Ovary (tissue), 9 donors: ENCODE data around the gene NCAM1. TPM values are rescaled to one million over a fixed set of nuclear protein-coding genes. Genes with fewer than 3 reads are reported as not detected.

Source experiments
- DNase-seq, 5 donors: peaks; one replicate each; pipeline ENCODE4 v3.0.0-alpha.2; 2019 to 2020
- H3K27ac ChIP-seq, 2 donors: fragments of 200-600 bp; one replicate each; pipeline versions ENCODE4 v1.5.1 to v1.8.0; 2019 to 2022
- H3K27me3 ChIP-seq: fragments of 200-600 bp; one replicate; pipeline ENCODE4 v1.8.0; 2022
- H3K36me3 ChIP-seq: fragments of 200-600 bp; sonication (generic); one replicate; pipeline ENCODE4 v1.5.1; 2019
- H3K4me1 ChIP-seq: one replicate; pipeline ENCODE4 v1.8.1; 2013; ENCODE audit warnings: mild to moderate bottlenecking, moderate library complexity; ENCODE audit not compliant: insufficient read depth
- H3K4me3 ChIP-seq: fragments of 200-600 bp; sonication (generic); one replicate; pipeline ENCODE4 v1.5.1; 2017
- H3K9me3 ChIP-seq, 2 donors: fragments of 200-600 bp in 1 of 2; sonication (generic) in 1 of 2; one replicate each; pipeline versions ENCODE4 v1.5.1 to v1.8.1; 2013 to 2019; ENCODE audit warnings: mild to moderate bottlenecking in 1 of 2, moderate library complexity in 1 of 2
- CTCF ChIP-seq, 3 donors: fragments of 450-650 bp in 2 of 3; fragments of 200-600 bp in 1 of 3; IDR thresholded peaks; one replicate each; pipeline versions ENCODE4 v1.5.1 to v1.8.0; 2016 to 2022; ENCODE audit warnings: antibody characterized with exemption in 3 of 3, mild to moderate bottlenecking in 1 of 3
- EP300 ChIP-seq: sonication (generic); formaldehyde crosslinking; IDR thresholded peaks from one replicate; pipeline ENCODE4 v1.6.1; 2017; ENCODE audit warnings: antibody characterized with exemption
- POLR2A ChIP-seq: fragments of 450-650 bp; IDR thresholded peaks from one replicate; pipeline ENCODE4 v1.6.1; 2017; ENCODE audit warnings: antibody characterized with exemption, mild to moderate bottlenecking, moderate library complexity
- WGBS, 3 donors: extraction: QIAGEN DNeasy Blood & Tissue Kit in 1 of 3; methylation state at CpG; one replicate each; pipeline versions ENCODE4 v1.1.5 to v1.1.7; 2013 to 2017; 5-methylcytosine and 5-hydroxymethylcytosine counted together
- intact Hi-C, 4 donors: fragments of 100-400 bp; cut with DNase I; formaldehyde crosslinking; loops; one replicate each; pipeline versions ENCODE4 v1.11.0 to v1.15.1; 2022 to 2023
- polyA plus RNA-seq, 2 donors: library from polyadenylated mRNA; stranded (reverse); fragments of 200-250 nt in 1 of 2; fragments of 350-450 nt in 1 of 2; fragmentation: Illumina TruSeq in 1 of 2; extraction: RNeasy Lipid Tissue Mini Kit (QIAGEN cat#74804) in 1 of 2; gene quantifications; one replicate each; pipeline ENCODE4 v1.2.3, GENCODE V29; 2013 to 2014
- total RNA-seq, 7 donors: library from RNA; depleted of rRNA in 2 of 7; stranded (reverse); fragments of >200 nt in 2 of 7; fragmentation: NEBNext Ultra II Directional in 3 of 7; extraction: Animal tissue kit (Norgen Biotek cat#: 25700) in 3 of 7; gene quantifications; one replicate each; pipeline versions ENCODE4 v1.1.0 to v1.2.4, GENCODE V29; 2016 to 2023
- donor health status: DM: no; HTN: no; CAD: no; lungs with moderate emphysema.
- donor health status: DM: no; HTN: no; CAD: no.
- donor health status: Bipolar disorder and iron deficiency.
- donor health status: DM: yes; HTN: yes; CAD: no.
- donor health status: DM: no; HTN: no; CAD: no.
- donor health status: DM: yes; HTN: yes; CAD: no.

Gene NCAM1
- total and polyA plus RNA-seq, 9 donors = 23.0 to 194 (median 106) TPM

GRCh38 chr11:113166280-113166679, 205.1 kb downstream of the NCAM1 start:
- H3K27ac ChIP-seq = no peak overlapping the region
- no peak overlapping the region for H3K4me3 ChIP-seq
- H3K27me3 ChIP-seq = no peaks in the 10 kb centered on the region
- TF ChIP-seq POLR2A (no peak), CTCF (IDR thresholded peaks at IDR 0.05) (no peak), EP300 (no peak)
- H3K9me3 ChIP-seq = no peaks in the 10 kb centered on the region
- no peak for DNase-seq
- no peaks in the 10 kb centered on the region for H3K36me3 ChIP-seq
- 91 to 97% (median 95%) methylated on average over 3 of the region's 3 CpGs for WGBS, 3 donors
- H3K4me1 ChIP-seq = peaks cover 12% of the 10 kb centered on the region
- intact Hi-C loops = no loop called here

GRCh38 chr11:113167599-113167998, 206.4 kb downstream of the NCAM1 start:
- WGBS, 3 donors = 84 to 85% (median 84%) methylated on average over 6 of the region's 6 CpGs
- no peaks in the 10 kb centered on the region for H3K36me3 ChIP-seq
- H3K27ac ChIP-seq = no peak overlapping the region
- TF ChIP-seq EP300 (no peak), CTCF (IDR thresholded peaks at IDR 0.05) (no peak), POLR2A (no peak)
- DNase-seq = no peak
- H3K4me3 ChIP-seq = no peak overlapping the region
- peaks cover 10% of the 10 kb centered on the region for H3K4me1 ChIP-seq
- no peaks in the 10 kb centered on the region for H3K27me3 ChIP-seq
- intact Hi-C loops = no loop called here
- no peaks in the 10 kb centered on the region for H3K9me3 ChIP-seq

- Histone ChIP-seq H3K4me1 (peaks cover 1% of the 10 kb centered on the region), H3K9me3 (no peaks in the 10 kb centered on the region), H3K4me3 (no peak overlapping the region), H3K36me3 (no peaks in the 10 kb centered on the region), H3K27ac (no peak overlapping the region), H3K27me3 (no peaks in the 10 kb centered on the region)
- WGBS, 3 donors = 49 to 54% (median 53%) methylated on average over 13 of the region's 13 CpGs
- TF ChIP-seq EP300 (no peak), POLR2A (no peak), CTCF (IDR thresholded peaks at IDR 0.05) (no peak)
- DNase-seq = no peak
- intact Hi-C loops = no loop called here
Measured at GRCh38 chr11:113168354-113169342, 207.4 kb downstream of the NCAM1 start.

- Histone ChIP-seq H3K36me3 (no peaks in the 10 kb centered on the region), H3K9me3 (no peaks in the 10 kb centered on the region), H3K27ac (no peak overlapping the region), H3K4me1 (no peaks in the 10 kb centered on the region), H3K4me3 (no peak overlapping the region), H3K27me3 (no peaks in the 10 kb centered on the region)
- no peak for TF ChIP-seq EP300
- no peak for TF ChIP-seq CTCF (IDR thresholded peaks at IDR 0.05)
- TF ChIP-seq POLR2A = no peak
- no peak for DNase-seq
- intact Hi-C loops = no loop called here
- WGBS, 3 donors = 85 to 90% (median 90%) methylated on average over 6 of the region's 6 CpGs
Measured at GRCh38 chr11:113172382-113172951, 211.2 kb downstream of the NCAM1 start.
